Dendritic cell treated with granulocyte-macrophage colony-stimulating factor and Interleukin-4, amounts not matched to agents 40 ng/mL and 50 ng/mL, for 4 days (primary cell): Measurements from ENCODE around the gene MRPL10.

Experiments
- H3K27ac Mint-ChIP-seq: one replicate; pipeline ENCODE4 v1.8.0; 2022; ENCODE audit warnings: mild to moderate bottlenecking, mixed read lengths
- H3K27me3 Mint-ChIP-seq: one replicate; pipeline ENCODE4 v1.8.0; 2022; ENCODE audit warnings: mild to moderate bottlenecking, mixed read lengths
- H3K36me3 Mint-ChIP-seq: one replicate; pipeline ENCODE4 v1.8.0; 2022; ENCODE audit warnings: low read depth, mixed read lengths
- H3K4me1 Mint-ChIP-seq: one replicate; pipeline ENCODE4 v1.8.0; 2022; ENCODE audit warnings: low read depth, mixed read lengths
- H3K4me3 Mint-ChIP-seq: one replicate; pipeline ENCODE4 v1.8.0; 2022; ENCODE audit warnings: mild to moderate bottlenecking, moderate library complexity, mixed read lengths
- H3K9me3 Mint-ChIP-seq: one replicate; pipeline ENCODE4 v1.8.0; 2022; ENCODE audit warnings: mixed read lengths
- intact Hi-C: fragments of 100-400 bp; cut with micrococcal nuclease; formaldehyde crosslinking; loops from one replicate; pipeline ENCODE4 v1.15.0; 2022

Gene MRPL10

DNA sequence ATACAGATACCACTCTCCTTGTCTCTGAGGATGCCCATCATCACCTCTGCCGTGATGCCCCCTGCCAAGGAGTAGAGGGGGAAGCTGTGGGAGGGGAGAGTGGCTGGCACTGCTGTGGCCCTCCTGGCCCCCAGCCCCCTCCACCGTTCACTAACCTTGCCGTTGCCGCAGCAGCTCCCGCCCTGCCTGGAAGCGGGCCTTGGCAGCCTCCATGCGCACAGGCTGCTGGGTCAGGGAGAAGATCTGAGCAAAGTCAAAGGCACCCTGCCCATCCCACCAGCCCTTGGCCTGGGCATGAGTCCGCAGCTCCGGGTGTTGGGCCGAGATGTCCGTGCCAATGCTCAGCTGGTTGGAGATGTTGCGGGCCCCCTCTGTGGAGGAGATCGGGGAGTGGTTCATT lies 7.3 kb upstream of the MRPL10 start:
- peaks cover 42% of the 10 kb centered on the region for H3K36me3 Mint-ChIP-seq
- intact Hi-C loops = no loop called here
- H3K27ac Mint-ChIP-seq = no peak overlapping the region
- H3K4me3 Mint-ChIP-seq = no peak overlapping the region
- H3K9me3 Mint-ChIP-seq = no peaks in the 10 kb centered on the region
- H3K27me3 Mint-ChIP-seq = no peaks in the 10 kb centered on the region
- peaks cover 32% of the 10 kb centered on the region for H3K4me1 Mint-ChIP-seq

DNA sequence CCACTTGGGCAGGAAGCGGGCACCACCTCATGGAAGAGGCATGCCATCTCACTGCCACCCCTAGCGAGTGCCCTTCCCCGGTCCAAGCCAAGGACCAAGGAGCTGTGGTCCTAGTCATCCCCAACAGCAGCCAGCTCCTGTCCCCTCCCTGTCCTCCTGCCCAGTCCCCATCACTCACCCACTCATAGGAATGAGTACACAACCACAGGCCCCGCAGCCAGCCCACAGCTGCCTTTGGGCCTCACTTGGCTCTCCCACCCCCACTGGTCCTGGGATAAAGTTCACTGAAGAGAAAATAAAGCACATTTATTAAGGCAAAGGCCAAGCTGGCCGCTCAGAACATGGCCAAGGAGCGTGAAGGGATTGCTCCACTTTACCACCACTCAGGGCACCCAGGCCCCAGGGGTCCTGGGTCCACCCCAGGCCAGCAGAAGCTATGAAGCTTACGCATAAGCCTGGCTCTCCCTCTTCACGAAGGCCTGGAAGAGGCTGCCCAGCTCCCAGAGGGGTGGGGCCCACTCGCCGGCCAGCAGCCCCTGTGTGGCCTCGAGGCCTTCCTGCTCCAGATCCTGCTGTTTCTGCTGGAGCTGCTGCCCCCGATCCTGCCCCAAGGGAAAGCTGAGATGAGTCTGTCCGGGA lies 6.2 kb upstream of the MRPL10 start:
- Mint-ChIP-seq H3K27me3 (no peaks in the 10 kb centered on the region), H3K9me3 (no peaks in the 10 kb centered on the region), H3K4me1 (peaks cover 42% of the 10 kb centered on the region), H3K36me3 (peaks cover 42% of the 10 kb centered on the region), H3K4me3 (no peak overlapping the region), H3K27ac (no peak overlapping the region)
- intact Hi-C loops = no loop called here

- no peaks in the 10 kb centered on the region for H3K27me3 Mint-ChIP-seq
- H3K27ac Mint-ChIP-seq = no peak overlapping the region
- H3K4me3 Mint-ChIP-seq = no peak overlapping the region
- peaks cover 42% of the 10 kb centered on the region for H3K36me3 Mint-ChIP-seq
- H3K4me1 Mint-ChIP-seq = peaks cover 51% of the 10 kb centered on the region
- intact Hi-C loops = no loop called here
- no peaks in the 10 kb centered on the region for H3K9me3 Mint-ChIP-seq
Observed at GRCh38 chr17:47836601-47837000, 5.3 kb upstream of the MRPL10 start.

- no peaks in the 10 kb centered on the region for H3K9me3 Mint-ChIP-seq
- intact Hi-C loops = no loop called here
- H3K4me1 Mint-ChIP-seq = peaks cover 51% of the 10 kb centered on the region
- H3K36me3 Mint-ChIP-seq = peaks cover 44% of the 10 kb centered on the region
- no peaks in the 10 kb centered on the region for H3K27me3 Mint-ChIP-seq
- H3K4me3 Mint-ChIP-seq = no peak overlapping the region
- H3K27ac Mint-ChIP-seq = peak overlapping the region; percentile 25
Observed at GRCh38 chr17:47834756-47835155, 3.4 kb upstream of the MRPL10 start.

DNA sequence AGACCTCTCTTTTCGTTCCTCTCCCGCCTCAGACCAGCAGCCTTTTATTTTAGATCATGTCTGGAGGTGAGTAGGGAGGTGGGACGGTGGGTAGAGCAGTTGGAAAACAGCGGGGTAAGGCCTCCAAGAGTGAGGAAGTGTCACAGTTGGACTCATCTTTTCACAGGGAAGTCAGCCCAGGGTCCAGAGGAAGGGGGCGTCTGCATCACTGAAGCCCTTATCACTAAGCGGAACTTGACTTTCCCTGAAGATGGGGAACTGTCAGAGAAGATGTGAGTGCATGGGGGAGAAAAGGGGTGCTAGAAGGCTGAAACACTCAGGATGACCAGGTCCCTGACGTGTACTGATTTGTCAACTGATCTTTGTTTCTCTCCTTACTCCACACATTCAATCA lies 590 bp upstream of the MRPL10 start:
- Mint-ChIP-seq H3K4me3 (peak overlapping the region; percentile 86), H3K36me3 (peaks cover 44% of the 10 kb centered on the region), H3K4me1 (peaks cover 57% of the 10 kb centered on the region), H3K9me3 (no peaks in the 10 kb centered on the region), H3K27me3 (no peaks in the 10 kb centered on the region), H3K27ac (peak overlapping the region; percentile 91)
- intact Hi-C loops = no loop called here

DNA sequence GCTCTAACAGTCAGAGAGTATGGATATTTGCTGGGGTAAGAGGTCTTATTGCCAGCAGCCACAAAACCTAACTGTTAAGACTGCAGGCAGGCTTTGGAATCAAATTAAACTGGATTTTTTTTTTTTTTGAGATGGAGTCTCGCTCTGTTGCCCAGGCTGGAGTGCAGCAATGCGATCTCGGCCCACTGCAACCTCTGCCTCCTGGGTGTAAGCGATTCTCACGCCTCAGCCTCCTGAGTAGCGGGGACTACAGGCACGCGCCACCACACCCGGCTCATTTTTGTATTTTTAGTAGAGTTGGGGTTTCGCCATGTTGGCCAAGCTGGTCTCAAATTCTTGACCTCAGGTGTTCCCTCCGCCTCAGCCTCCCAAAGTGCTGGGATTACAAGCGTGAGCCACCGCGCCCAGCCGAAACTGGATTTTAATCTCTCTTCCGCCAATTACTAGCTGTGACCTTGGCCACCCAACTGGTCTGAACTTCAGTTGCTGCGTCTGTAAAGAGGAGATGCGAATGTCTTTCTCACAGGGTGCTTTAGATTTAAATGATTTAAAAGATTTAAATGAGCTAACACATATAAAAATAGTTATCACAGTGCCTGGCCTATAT lies 842 bp downstream of the MRPL10 start:
- intact Hi-C loops = no loop called here
- Mint-ChIP-seq H3K4me1 (peaks cover 55% of the 10 kb centered on the region), H3K4me3 (peak overlapping the region; percentile 86), H3K27ac (peak overlapping the region; percentile 91), H3K9me3 (no peaks in the 10 kb centered on the region), H3K27me3 (no peaks in the 10 kb centered on the region), H3K36me3 (peaks cover 46% of the 10 kb centered on the region)

DNA sequence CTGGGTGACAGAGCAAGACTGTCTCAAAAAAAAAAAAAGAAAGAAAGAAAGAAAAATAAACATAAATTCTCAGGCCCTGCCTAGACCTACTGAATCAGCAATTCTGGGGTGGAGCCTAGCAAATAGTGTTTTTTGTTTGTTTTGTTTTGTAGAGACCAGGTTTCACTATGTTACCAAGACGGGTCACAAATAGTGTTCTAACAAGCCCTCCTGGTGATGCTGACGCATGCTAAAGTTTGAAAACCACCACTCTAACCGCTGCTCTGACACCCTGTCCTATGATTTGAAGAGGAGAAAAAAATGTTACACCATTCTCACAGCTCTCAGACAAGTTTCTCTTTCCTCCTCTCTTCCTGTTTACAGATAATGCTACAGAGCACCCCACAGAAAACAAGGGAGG lies 1.5 kb downstream of the MRPL10 start:
- no peaks in the 10 kb centered on the region for H3K9me3 Mint-ChIP-seq
- H3K4me1 Mint-ChIP-seq = peaks cover 50% of the 10 kb centered on the region
- peaks cover 53% of the 10 kb centered on the region for H3K36me3 Mint-ChIP-seq
- no peaks in the 10 kb centered on the region for H3K27me3 Mint-ChIP-seq
- H3K4me3 Mint-ChIP-seq = no peak overlapping the region
- intact Hi-C loops = no loop called here
- H3K27ac Mint-ChIP-seq = no peak overlapping the region

DNA sequence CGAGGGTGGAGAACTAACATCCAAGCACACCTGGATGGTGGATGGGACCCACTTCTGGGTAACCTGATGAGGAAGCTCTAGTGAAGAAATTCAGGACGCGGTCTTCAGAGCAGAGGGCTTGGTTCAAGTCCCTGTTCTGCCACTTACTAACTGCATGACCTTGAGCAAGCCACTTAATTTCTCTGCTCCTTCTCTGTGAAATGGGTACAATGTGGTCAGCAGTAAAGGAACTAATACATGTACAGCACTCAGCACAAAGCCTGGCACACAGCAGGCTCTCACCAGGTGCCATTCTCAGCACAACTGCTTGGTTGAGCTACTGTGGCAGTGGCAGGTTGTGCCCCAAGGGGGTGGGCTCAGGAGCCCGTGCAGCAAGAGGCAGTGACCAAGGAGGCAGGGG lies 7.8 kb downstream of the MRPL10 start:
- H3K27me3 Mint-ChIP-seq = no peaks in the 10 kb centered on the region
- H3K9me3 Mint-ChIP-seq = no peaks in the 10 kb centered on the region
- H3K36me3 Mint-ChIP-seq = peaks cover 69% of the 10 kb centered on the region
- no peak overlapping the region for H3K27ac Mint-ChIP-seq
- H3K4me1 Mint-ChIP-seq = peaks cover 43% of the 10 kb centered on the region
- H3K4me3 Mint-ChIP-seq = no peak overlapping the region
- intact Hi-C loops = no loop called here

DNA sequence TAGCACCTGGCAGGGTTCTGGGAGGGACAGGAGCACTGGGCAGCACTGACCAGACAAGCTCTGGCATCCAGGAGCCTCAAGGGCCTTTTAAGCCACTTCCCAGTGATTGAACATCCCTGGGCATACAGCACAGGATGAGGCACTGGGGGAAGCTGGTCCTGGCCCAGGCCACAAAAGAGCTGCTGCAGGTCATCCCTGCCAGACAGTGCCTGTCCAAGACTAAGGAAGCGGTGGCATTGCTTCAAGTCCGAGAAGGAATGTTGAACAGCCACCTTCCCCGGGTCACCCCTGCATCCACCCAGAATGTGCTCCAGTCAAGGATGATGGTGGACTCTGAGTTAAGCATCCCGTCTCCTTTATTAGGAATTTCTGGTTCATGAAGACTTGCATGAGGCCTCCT lies 8.6 kb downstream of the MRPL10 start:
- Mint-ChIP-seq H3K36me3 (peaks cover 69% of the 10 kb centered on the region), H3K4me1 (peaks cover 43% of the 10 kb centered on the region), H3K4me3 (no peak overlapping the region), H3K27ac (peak overlapping the region; percentile 26), H3K27me3 (no peaks in the 10 kb centered on the region), H3K9me3 (no peaks in the 10 kb centered on the region)
- intact Hi-C loops = no loop called here

DNA sequence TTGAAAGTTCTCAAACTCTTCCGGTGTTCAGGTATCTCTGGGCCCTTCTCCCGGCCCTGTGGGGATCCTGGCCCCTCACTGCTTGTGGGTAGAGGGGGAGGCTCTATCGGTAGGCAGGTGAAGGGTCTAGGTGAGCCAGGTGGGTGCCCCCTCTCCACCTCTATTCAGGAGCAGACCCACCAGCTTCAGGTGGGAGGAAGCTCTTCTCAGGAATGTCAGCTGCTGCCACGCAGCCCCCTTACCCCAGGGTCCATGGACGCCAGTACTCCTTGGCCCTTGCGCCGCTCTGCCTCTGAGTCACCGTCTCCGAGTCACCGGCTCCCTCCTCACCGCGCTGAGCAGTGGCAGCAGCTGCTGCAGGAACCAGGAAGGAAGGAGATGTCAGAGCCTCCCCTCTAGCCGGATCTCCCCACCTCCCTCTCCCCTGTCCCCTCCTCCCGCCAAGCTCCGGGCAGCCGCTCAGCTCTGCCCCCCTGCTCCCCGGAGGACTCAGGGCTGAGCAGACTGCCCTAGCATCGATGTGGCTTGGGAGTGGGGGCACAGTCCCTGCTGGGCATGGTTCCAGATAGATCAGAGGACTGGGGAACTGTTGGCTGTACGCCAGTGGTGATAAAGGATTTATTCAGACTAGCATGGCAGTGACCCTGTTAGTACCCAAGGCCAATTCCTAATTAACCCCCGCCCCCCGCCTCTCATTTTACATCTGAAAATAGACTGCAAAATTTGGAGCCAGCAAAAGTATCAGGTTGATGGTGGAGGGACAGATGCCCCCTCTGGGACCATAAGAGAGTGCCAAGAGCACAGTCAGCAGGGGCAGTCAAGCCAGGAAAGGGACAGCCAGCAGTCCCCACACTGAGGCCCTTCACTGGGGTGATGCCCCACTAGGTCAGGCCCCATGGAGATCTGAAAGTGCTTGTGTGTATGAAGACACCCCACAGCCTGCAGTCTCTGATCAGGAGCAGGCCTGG lies 9.6 kb downstream of the MRPL10 start, which contains the start of gene OSBPL7:
Gene OSBPL7 (minus strand): TSS at position 371 of the 968 bp plus-strand sequence. CDS start 1,516 bp downstream, outside the sequence.
- H3K36me3 Mint-ChIP-seq = peaks cover 69% of the 10 kb centered on the region
- no peaks in the 10 kb centered on the region for H3K27me3 Mint-ChIP-seq
- no peaks in the 10 kb centered on the region for H3K9me3 Mint-ChIP-seq
- peak within 1 kb of the TSS; percentile 89 for H3K4me3 Mint-ChIP-seq
- peak within 1 kb of the TSS; percentile 87 for H3K27ac Mint-ChIP-seq
- peaks cover 43% of the 10 kb centered on the region for H3K4me1 Mint-ChIP-seq
- intact Hi-C loops = no loop called here

- intact Hi-C loops = no loop called here
- peaks cover 43% of the 10 kb centered on the region for H3K4me1 Mint-ChIP-seq
- no peaks in the 10 kb centered on the region for H3K9me3 Mint-ChIP-seq
- no peaks in the 10 kb centered on the region for H3K27me3 Mint-ChIP-seq
- H3K27ac Mint-ChIP-seq = peak overlapping the region; percentile 87
- peak overlapping the region; percentile 89 for H3K4me3 Mint-ChIP-seq
- H3K36me3 Mint-ChIP-seq = peaks cover 69% of the 10 kb centered on the region
Observed at GRCh38 chr17:47821031-47821423, 10.3 kb downstream of the MRPL10 start.

DNA sequence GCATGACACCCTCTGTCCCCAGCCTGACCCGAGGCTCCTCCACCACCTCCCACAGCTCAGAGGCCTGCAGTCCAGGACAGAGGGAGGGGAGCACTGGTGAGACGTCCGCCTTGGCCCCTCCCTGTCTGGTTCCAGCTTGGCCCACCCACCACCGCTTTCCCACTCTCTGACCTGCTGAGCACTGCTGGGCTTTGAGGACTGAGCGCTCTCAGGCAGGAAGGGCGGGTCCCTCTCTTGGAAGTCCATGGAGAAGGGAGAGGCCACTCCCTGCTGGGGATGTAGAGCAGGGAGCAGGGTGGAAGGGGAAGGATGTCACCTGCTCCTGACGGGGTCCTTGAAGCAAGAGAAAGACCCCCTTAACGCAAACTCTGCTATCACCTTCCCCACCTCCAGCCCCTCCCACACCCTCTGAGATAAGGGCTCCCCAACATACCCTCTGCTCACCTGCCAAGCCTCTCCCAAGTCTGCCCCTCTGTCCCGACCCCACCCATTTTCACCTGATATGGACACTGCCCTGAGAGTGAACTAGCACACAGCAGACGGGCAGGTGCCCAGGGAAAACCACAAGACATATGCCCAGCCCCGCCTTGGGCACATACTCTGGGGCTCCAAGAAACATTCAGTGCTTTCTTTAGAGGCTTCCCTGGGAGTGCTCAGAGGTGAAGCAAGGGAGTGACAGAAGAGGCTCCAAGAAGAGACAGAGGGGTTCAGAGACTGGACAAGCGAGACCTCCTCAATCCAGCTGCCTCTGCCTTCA lies 11.1 kb downstream of the MRPL10 start:
- Mint-ChIP-seq H3K9me3 (no peaks in the 10 kb centered on the region), H3K4me1 (peaks cover 43% of the 10 kb centered on the region), H3K4me3 (no peak overlapping the region), H3K27ac (no peak overlapping the region), H3K36me3 (peaks cover 69% of the 10 kb centered on the region), H3K27me3 (no peaks in the 10 kb centered on the region)
- intact Hi-C loops = no loop called here

DNA sequence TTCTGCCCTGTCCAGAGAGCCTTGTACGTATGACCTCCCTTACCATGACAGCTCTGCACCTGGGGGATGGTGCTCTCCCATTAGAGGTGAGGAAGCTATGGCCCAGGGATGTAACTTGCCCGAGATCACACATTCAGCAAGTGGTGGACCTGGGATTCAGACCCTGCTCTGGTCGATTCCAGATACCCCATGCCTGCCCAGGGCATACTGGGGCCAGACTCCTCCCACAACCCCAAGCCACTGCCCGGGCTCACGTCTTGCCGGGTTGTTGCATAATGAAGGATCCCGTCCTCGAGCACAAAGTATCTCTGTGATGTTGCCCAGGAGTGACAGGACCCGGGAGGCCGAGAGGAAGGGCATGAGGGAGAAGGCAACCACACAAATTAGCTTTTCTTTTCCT lies 11.9 kb downstream of the MRPL10 start:
- Mint-ChIP-seq H3K9me3 (no peaks in the 10 kb centered on the region), H3K4me1 (peaks cover 43% of the 10 kb centered on the region), H3K4me3 (no peak overlapping the region), H3K36me3 (peaks cover 69% of the 10 kb centered on the region), H3K27me3 (no peaks in the 10 kb centered on the region), H3K27ac (no peak overlapping the region)
- intact Hi-C loops = no loop called here
